ENCODE data around the gene MGMT.

Gene MGMT

DNA sequence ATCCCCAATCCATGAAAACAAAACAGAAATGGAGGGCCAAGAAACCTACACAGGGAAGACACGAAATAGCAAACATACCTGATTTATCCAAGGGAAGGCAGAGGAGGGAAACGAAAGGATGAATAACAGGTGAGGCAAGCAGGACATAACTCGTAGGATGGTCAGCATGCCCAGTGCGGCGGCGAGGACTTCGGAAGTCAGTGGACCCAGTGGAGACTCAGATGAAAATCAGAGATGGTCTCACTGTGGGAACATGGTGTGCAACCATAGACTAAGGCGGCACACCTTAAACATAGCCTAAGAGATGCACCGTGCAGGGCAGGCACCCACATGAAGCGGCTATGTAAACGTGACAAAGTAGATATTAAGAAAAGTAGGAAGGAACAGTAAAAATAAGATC is 157.5 kb downstream of the MGMT start:
- no peak for DNase-seq (ENCODE audit: low spot score)

DNA sequence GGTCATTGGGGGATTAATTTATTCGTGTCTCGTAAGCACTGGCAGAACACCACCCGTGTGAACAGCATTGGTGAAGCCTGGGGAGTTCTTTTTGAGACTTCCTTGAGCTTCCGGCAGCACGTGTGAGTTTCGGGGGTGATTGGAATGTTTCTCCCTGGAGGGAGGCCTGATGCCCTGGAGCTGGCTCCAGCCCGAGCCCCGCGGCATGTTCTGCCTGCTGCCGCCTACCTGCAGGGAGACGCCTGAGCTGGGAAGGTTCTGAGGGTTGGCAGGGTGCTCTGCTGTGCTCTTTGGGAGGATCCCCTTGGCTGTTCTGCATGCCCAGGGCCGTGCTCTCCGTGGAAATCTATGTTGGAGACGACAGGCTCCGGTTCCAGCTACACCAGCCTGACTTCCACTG is 159.3 kb downstream of the MGMT start:
- DNase-seq (ENCODE audit: low spot score), result peak; percentile 33

DNA sequence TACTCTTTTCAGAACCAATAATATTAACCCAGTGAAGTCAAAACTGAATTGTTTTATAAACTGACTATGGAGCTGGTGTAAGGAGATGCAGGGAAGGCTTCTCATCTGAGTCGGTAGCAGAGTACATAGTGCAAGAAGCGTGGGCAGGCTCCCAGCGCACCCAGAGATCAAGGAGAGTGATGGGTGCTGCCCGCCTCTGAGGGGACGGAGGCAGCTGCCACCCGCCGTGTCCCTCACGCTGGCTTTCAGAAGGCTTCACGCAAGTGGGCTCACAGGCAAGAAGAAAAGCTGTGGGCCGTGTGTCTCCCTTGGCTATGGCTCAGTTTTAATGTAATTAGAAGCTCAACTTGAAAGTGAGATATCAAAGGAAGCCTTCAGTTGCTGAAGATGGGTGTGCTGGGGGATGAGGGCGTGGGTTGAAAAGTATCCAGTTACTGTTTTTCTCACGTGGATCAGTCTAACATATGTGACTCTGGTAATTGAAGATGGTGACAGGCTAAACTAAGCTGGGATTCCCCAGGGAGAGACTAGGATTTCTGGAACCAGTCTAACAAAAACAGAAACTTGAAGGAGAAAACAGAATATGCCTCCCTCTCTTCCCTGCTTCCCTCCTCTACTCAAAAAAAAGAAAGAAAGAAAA is 159.9 kb downstream of the MGMT start:
- no peak for DNase-seq (ENCODE audit: low spot score)

DNA sequence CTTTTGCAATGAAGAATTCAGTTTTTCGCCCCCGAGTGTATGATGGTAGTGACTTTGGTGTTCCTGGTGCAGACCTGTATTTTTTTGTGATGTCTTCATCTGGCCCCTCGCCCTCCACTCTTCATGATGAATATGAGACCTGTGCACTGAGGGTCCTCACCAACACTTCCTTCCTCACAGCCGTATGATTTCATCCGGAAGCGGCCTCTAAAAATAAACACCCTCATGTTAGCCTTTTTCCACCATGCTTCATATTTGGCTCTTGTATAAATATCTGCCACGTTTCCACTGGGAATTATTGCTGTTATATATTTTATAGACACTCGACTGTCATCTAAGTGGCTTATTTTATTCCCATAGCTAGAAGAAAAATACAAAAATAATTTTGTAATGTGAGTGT is 160.4 kb downstream of the MGMT start:
- DNase-seq (ENCODE audit: low spot score), result no peak

DNA sequence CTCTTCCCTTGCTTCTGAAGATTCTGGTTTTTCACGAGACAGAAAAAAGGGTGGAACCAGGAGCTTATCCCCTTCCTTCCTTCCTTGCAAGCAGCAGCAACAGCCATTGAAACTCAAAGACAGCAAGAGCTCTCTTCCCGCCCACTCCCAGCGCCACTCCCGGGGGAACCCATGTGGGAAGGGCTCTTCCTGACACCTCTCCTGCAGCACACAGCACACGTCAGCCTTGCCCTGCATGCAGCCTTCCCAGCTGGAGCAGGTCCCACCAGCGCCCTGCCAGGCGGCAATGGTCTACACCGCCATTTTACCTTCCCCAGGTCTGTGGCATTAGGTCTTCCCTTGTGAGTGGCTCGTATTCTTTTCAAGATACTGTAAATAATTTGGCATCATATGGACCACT is 161.8 kb downstream of the MGMT start:
- DNase-seq (ENCODE audit: low spot score), result no peak

DNA sequence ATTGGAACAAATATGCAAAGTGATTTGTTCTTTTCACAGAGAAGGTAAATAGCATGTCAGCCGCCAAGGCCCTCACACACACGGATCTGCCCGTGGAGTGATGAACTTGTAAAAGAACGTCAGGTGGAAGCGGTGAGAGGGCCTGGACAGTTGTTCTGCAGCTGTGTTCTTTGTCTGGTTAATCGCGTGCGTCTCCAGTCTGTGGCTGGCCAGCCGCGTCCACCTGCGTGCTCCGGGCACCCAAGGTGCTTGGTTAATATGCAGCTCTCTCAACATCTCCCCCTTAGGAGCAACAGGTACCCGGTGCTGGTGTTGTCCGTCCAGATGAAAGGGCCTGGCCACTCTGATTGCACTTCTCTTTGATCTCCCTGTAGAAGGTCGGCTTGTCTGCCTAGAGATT is 162.9 kb downstream of the MGMT start:
- no peak for DNase-seq (ENCODE audit: low spot score)

DNA sequence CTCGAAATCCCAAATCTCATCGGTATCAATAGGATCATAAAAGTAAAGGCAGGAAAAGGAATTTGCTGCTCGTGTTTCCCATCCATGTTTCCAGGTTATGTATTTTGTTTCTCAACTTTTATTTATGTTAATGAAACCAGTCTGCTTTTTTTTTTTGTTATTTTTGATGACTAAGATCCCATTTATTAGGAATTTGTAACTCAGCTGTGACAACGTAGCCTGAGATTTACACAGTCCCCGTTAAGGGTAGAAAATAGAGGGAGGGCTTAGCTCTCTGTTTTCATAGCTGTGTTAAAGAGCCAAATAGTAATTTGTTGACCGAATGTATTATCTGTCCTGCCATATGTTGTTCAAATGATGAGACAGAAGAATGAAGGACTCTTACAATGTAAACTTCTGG is 164.0 kb downstream of the MGMT start:
- no peak for DNase-seq (ENCODE audit: low spot score)

DNA sequence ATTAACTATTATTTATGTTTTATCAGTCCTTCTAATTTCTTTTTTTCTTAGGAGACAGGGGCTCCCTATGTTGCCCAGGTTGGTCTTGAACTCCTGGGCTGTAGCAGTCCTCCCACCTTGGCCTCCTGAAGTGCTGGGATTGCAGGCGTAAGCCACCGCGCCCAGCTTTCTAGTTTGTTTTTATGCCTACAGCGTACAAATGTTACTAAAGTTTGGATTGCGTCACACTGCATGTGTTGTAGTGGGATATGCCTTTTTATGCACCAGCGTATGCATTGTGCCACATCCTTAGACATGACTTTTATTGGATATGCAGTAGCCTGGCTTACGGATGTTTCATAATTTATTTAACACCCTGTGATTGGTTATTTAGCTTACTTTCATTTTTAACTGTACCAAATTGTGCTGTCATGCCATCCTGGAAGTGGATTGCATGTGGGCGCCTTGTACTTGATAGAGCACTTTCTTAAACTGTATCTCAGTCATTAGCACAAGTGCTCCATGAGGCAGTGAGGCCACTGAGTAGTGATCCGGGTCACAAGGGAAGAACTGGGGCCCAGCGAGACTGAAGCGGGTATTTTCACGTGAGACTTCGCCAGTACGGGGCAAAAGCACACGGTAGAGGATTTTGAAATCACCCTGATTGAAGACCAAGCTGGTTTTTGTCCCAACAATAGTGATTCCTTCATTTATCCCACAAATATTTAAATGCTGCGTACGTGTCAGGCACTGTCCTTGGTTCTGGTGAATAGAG is 165.0 kb downstream of the MGMT start:
- no peak for DNase-seq (ENCODE audit: low spot score)

DNA sequence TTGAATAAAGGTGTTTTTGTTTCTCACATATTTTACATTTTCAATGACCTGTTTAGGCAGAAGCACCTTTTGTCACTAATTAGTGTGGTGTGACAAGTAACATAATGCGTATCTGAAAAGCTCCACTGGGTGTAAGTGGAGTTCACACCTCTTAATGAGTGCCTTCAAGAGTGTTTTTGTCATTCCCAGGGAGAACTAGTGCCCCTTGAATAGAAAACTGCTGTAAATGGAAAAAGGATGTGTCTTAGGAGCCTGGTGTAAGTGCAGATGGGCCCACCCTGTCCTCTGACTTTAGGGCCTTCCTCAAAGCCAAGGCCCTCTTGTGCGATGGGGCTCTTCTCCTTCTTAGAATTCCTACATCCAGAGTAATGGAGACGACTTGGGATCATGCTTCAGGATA is 170.0 kb downstream of the MGMT start:
- DNase-seq (ENCODE audit: low spot score), result no peak

DNA sequence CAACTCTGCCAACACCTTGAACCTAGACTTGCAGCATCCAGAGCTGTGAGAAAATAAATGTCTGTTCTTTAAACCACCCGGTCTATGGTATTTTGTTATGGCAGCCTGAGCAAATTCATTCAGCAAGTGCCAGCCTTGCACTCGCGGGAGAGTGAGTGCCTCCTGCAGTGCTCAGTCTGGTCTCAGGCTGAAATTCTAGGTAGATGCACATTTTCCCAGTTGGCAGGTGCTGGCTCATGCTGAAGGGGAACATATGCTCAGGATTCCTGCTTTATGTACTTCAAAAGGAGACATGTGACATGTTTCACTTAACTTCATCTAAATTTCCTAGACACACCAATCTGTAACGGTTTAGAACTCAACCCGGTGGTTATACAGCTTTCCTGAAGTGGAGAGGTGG is 170.8 kb downstream of the MGMT start:
- no peak for DNase-seq (ENCODE audit: low spot score)

DNA sequence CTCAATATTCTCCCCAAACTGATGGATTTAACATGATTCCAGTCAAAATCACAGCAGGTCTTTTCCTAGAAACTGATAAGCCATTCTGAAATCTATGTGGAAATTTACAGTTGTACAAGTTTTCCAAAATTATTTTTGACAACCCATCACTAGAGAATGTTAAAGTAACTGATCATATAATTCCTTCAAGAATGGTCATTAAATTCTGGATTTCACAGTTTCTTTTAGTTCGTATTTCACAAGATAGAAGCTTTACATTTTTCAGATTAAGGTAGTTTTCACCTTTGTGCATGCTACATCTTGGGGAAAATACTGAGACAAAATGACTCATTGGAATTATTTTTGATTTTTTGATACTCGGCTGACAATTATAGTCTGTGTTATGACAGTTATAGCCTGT is 174.3 kb downstream of the MGMT start:
- no peak for DNase-seq (ENCODE audit: low spot score)

DNA sequence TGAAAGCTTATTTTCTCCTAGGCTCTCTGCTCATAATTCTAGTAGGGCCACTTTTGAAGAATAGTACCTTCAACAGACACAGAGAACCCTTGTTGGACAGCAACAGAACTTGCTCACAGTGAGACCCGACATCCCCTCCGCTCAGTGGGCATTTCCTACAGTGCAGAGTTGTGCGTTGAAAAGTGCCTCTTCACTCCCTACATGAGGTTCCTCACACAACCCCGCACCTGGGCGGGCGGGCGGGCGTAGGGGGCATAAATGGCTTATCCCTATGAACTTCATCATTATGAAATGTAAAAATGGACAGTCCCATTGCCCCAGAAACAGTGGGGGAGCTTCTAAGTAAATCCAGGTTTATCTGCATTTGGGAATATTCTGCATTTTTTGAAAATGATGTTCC is 174.9 kb downstream of the MGMT start:
- DNase-seq (ENCODE audit: low spot score), result no peak

DNA sequence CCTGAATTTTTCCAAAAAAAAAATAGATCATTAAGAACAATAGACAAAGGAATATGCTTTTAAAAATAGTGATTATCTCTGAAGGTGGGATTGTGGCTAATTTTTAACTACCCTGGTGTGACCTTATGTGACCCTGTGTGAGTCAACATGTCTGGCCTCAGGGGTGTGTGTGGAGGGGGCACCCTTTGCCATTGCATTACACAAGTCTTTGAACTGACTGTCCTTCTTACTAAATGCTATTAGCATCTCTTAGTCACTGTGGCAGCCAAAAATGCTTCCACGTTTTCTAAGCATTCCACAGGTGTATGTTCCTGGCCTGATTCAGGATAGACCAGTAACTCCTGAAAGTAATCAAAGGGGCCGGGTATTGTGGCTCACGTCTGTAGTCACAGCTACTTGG is 175.4 kb downstream of the MGMT start:
- no peak for DNase-seq (ENCODE audit: low spot score)

DNA sequence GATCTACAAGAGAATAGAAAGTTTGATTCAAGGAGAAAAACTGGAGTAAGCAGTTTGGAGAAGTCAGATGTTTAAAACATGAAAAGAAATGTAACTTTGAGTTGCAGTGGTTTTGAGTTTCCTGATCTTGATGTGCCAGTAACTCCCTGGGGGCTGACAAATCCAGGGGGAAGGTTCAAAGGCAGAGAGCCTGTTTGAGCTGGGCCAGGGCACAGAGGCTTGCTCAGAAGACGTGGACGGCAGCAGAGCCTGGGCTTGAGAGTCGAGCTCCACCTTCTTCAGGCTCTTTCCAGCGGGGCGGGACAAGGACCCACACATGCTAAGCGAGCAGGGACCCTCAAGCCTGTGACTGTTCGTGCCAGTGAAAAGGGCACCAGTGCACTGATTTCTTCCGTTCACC is 176.2 kb downstream of the MGMT start:
- DNase-seq (ENCODE audit: low spot score), result no peak

DNA sequence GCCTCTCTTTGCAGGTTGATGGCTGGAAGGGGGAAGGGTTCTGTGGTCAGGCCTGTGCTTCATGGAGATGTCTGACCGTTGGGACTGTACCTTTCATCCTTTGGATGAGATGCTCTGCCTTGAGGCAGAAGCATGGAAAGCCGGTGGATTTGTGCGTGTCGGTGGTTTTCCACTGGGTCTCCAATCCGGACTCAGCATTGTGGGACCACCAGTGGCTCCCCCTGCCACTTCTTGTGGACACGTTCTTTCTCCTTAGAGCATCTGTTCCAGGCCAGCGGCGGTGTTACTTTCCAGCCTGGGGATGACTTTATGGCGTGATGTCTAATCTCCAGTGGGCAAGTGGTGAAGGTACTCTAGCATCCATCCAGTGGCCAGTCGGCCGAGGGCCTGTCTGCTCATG is 178.4 kb downstream of the MGMT start:
- DNase-seq (ENCODE audit: low spot score), result no peak

DNA sequence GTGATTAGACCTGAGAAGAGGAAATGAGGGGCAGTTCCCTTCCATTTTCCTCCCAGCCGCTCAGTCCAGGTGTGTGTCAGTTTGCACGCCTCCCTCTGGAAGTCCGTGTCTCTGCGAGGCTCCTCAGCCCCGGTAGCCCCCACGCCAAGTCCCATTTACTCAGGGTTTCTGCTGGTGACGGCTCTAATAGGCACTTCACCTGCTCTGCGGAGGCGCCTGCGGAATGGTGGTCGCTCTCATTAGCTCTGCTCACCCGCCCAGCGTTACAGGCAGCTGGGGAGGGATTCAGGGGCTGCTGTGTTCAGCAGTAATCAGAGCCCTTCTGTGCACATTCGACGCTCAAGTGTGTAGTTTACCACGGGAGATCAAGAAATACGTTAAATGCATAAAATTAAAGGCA is 179.9 kb downstream of the MGMT start:
- DNase-seq (ENCODE audit: low spot score), result no peak

DNA sequence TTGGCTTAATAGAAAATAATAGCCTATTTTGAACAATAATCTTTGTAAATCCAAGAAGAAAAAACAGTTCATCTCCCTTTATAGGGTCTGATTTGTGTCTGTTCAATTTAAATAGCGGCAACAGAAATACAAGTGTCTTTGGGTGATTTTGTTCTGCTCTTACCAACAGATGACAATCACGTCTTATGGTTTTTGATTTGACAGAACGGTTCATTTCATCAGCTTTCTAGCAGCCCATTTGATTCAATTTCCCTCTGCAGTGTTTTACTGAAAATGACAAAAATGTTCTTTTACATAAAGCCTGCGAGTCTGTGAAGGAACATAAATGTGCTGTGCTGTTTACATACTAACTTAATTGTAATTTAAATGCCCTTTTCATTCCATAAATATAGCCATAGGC is 180.5 kb downstream of the MGMT start:
- no peak for DNase-seq (ENCODE audit: low spot score)

DNA sequence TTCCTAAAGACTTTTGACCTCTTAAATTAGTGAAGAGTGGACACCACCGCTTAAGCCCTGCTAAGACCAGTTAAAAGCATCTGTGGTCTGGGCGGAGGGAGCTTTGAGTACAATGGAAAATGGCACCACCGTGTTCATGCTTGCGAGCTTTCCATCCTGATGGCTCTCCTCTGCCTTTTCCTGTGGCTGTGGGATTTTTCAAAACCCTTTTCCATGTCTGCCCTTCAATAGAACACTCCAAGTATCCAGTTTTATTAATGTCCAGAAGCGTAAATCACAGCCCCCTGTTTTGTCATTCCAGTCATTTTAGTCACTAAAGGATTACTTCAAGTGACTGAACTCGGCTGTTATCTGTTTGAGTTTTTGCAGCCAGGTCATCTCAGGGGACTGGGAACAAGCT is 181.8 kb downstream of the MGMT start:
- no peak for DNase-seq (ENCODE audit: low spot score)

DNA sequence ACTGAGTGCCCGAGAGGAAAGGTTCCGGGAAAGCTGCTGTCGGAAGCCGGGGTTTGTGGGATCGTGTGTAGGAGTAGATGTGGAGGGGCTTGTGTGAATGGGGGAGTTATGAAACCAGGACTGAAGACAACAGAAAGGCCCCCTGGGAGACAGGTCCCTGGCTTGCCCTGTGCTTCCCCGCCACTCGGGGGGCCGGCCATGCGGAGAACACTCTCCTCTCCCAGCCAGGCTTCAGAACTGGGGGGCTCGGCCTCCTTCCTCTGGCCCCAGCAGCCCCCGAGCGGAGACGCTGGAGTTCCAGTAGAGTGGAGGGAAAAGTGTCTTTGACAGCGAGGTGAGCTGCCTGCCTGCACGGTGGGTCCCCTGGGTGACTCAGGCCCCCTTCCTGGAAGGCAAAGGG is 185.0 kb downstream of the MGMT start:
- no peak for DNase-seq (ENCODE audit: low spot score)

DNA sequence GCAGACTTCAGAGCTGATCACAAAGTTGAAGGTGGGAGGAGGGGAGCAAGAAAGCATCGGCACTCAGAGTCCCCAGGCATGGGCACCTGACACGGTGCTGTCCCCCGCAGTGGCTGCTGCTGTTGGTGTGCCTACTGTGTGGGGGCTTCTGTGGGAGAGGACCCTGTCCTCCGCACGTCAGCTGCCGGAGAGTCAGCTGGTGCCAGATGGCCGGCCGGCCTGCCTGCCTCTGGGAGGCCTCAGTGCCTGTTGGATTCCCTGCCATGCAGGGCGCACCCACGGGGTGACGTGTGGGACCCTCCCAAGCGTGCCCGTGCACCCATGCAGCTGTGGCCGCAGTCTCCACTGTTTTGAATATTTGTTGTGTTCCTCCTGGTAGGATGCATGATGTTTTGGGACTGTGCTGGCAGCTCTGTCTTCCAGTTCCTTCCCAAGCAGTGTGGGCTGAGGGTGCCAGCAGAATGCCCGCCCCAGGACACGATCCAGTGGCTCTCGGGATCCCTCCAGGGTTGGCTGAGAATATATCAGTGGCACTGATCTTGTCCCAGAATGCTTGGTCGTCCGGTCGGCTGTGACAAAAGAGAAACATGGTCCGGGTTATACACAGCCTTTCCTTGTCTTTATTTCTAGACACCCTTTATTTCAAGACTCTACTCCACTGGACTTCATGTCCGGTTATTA is 185.6 kb downstream of the MGMT start:
- DNase-seq (ENCODE audit: low spot score), result no peak

DNA sequence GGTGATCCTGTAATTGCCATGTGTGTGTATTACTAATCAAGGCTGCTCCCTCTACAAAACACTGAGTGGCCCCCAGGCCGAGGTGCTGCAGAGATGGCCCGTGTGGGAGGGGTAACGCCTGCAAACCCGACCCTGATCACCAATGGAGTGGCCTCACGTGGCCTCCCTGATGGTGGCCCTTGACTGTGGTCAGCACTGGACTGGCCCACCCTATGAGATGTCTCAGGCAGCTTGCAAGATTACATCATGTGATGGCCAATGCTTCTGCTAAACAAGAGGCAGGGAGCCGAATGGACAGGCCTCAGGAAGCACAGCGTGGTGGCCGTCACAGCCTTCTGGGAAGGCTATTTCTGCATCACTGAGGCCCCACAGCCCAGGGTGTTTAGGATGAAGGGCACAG is 186.4 kb downstream of the MGMT start:
- DNase-seq (ENCODE audit: low spot score), result no peak

DNA sequence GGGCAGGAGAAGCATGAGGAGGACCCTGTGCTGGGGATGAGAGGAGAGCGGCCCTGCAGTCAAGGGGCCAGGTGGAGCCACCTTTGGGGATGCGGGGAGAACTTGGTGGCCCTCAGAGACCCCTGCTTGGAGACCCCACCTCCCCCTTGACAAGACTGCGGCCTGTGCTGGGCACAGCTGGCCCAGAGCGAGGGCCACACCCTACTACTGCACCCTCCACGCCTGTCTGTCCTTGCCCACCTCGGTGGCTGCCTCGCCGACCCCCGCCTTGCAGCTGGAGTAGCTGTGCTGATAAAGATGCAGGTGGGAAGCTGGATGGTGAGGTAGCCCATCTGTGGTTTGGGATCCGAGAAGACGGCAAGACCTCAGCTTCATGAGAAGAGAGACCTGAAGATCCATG is 186.8 kb downstream of the MGMT start:
- DNase-seq (ENCODE audit: low spot score), result no peak

DNA sequence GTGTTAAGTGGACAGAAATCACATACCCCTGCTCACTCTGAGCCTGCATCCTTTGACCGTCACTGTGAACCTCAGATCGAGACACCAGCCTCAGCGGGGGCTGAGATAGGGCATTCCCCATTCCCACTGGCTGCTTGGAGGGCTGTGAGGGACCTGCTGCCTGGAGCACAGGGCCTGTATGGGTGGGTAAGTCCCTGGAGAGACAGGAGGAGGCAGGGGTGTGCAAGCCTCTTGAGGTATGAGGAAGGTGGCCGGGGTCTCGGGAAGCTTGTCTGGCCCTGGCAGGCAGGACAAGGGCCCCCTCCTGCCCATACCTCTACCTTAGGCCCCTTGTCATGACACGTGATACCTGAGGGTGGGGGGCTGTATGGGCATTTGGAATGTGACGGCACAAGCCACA is 187.4 kb downstream of the MGMT start:
- no peak for DNase-seq (ENCODE audit: low spot score)
